ENCODE results near the gene CD99.

Gene CD99

GRCh38 chrX:2697306-2697705 is 6.2 kb downstream of the CD99 start:
- DNase-seq (ENCODE audit: insufficient read length, low spot score), result no peak
- FAIRE-seq, result no peak

GRCh38 chrX:2697741-2698299 is 6.7 kb downstream of the CD99 start:
- DNase-seq (ENCODE audit: insufficient read length, low spot score) (no peak), FAIRE-seq (peak; percentile 71)

GRCh38 chrX:2698604-2699003 is 7.5 kb downstream of the CD99 start:
- no peak for DNase-seq (ENCODE audit: insufficient read length, low spot score)
- no peak for FAIRE-seq

- no peak for FAIRE-seq
Observed at GRCh38 chrX:2699959-2700358, 8.9 kb downstream of the CD99 start.

GRCh38 chrX:2700405-2701320 is 9.6 kb downstream of the CD99 start:
- DNase-seq (ENCODE audit: insufficient read length, low spot score), result no peak
- no peak for FAIRE-seq

More at GRCh38 chrX:2699959-2700358, 8.9 kb downstream of the CD99 start:
- DNase-seq (ENCODE audit: insufficient read length, low spot score), result no peak

- peak; percentile 14 for FAIRE-seq
- DNase-seq (ENCODE audit: insufficient read length, low spot score), result no peak
Observed at GRCh38 chrX:2701600-2701999, 10.5 kb downstream of the CD99 start.

- no peak for DNase-seq (ENCODE audit: insufficient read length, low spot score)
- FAIRE-seq, result no peak
Observed at GRCh38 chrX:2703991-2704369, 12.9 kb downstream of the CD99 start.

GRCh38 chrX:2705046-2705832 is 14.1 kb downstream of the CD99 start:
- DNase-seq (ENCODE audit: insufficient read length, low spot score) (no peak), FAIRE-seq (no peak)

GRCh38 chrX:2707334-2707760 is 16.3 kb downstream of the CD99 start:
- FAIRE-seq (peak; percentile 84), DNase-seq (ENCODE audit: insufficient read length, low spot score) (peak; percentile 50)

GRCh38 chrX:2708021-2708420 is 16.9 kb downstream of the CD99 start:
- DNase-seq (ENCODE audit: insufficient read length, low spot score) (no peak), FAIRE-seq (no peak)

GRCh38 chrX:2708592-2709188 is 17.6 kb downstream of the CD99 start:
- no peak for DNase-seq (ENCODE audit: insufficient read length, low spot score)
- no peak for FAIRE-seq

GRCh38 chrX:2709556-2709955 is 18.5 kb downstream of the CD99 start:
- FAIRE-seq, result no peak
- no peak for DNase-seq (ENCODE audit: insufficient read length, low spot score)

GRCh38 chrX:2710041-2710840 is 19.1 kb downstream of the CD99 start:
- DNase-seq (ENCODE audit: insufficient read length, low spot score) (no peak), FAIRE-seq (no peak)

GRCh38 chrX:2711441-2711840 is 20.3 kb downstream of the CD99 start:
- no peak for FAIRE-seq
- DNase-seq (ENCODE audit: insufficient read length, low spot score), result no peak

GRCh38 chrX:2712428-2712827 is 21.3 kb downstream of the CD99 start:
- FAIRE-seq, result no peak
- no peak for DNase-seq (ENCODE audit: insufficient read length, low spot score)

- FAIRE-seq, result peak; percentile 54
- no peak for DNase-seq (ENCODE audit: insufficient read length, low spot score)
Observed at GRCh38 chrX:2712890-2713840, 22.1 kb downstream of the CD99 start.

GRCh38 chrX:2714551-2714950 is 23.5 kb downstream of the CD99 start:
- FAIRE-seq (no peak), DNase-seq (ENCODE audit: insufficient read length, low spot score) (no peak)

GRCh38 chrX:2715066-2715600 is 24.0 kb downstream of the CD99 start:
- DNase-seq (ENCODE audit: insufficient read length, low spot score) (no peak), FAIRE-seq (no peak)

GRCh38 chrX:2717312-2717711 is 26.2 kb downstream of the CD99 start:
- DNase-seq (ENCODE audit: insufficient read length, low spot score), result no peak
- FAIRE-seq, result no peak

Data from GM19239 (cell line).